NCI-H1436 (cell line): Measurements from ENCODE around the gene PTCD2.

Experiments
- DNase-seq: peaks from one replicate; lab custom pipeline; 2025; lab: John Stamatoyannopoulos, UW

Gene PTCD2

DNA sequence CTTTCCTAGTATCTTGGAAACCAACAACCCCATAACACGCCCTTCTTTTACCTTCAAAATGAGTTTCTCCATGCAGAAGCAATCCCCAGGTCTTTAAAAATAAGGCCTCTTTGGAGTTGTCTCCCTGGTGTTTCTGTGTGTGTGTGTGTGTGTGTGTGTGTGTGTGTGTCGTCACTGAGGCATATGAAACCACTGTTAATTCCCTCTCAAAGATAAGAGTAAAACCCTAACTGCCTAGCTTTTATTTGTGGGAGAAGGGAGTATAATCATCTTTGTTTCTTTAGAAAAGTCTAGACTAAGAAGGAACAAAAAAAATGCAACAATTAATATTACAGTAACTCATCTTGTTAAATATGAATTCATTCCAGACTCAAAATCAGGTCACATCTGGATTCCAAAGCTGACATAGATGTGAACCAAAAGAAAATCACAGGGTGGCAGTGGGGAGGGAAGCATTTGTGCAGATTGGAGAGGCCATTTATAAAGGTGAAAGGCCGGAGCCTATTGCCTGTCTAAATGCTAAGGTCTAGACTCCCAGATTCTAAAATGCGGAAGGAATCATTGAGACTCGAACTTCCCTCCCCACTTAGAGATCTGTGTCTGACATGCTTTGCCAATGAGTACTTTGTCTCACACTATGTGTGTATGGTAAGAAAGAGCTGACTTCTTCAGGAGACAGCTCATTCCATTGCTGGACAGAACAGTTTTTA is 95.6 kb downstream of the PTCD2 start:
- DNase-seq: no peak

DNA sequence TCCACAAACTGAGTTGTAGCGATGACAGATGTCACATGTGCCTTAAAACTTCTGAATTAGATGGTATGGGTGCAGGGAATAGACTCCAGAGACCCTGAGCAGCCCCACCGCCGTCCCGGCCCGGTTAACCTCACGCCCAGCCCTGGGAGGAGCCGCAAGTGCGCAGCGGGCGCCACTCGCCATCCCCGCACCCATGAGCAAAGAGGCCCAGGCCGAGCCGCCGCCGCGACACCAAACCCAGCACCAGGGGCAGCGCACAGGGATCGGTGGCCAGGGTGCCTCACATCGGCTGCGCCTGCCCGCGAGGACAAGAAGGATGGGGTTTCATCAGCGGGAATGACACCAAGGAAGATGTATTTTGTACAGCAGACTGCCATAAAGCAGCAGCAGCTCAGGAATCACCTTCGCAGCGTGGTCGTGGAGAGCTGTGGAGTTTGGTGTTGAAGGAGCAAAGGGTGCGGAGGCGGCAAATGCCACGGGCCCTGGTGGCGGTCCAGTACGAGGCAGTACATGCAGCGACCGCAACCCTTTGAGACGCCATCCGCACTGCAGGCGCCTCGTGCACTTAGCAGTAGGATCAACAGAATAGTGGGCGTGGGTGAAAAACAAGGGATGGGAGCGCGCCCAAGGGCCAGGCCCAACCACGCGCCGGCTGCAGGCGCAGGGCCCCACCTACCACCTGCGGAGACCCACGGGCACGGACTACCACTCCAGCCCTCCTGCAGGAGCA is 97.3 kb downstream of the PTCD2 start:
- DNase-seq: no peak
